ENCODE results near the gene CD300A. TPM values are rescaled to one million over a fixed set of nuclear protein-coding genes. Genes with fewer than 3 reads are reported as not detected.

The CD300A gene
- total and polyA plus RNA-seq, 4 donors = 6.7 to 9.9 (median 8.3) TPM

GRCh38 chr17:74446551-74447500, 19.6 kb upstream of the CD300A start:
- H3K4me1 ChIP-seq (ENCODE audit: control insufficient read depth, insufficient read depth, low read length) = peaks cover 43% of the 10 kb centered on the region
- H3K27ac ChIP-seq (ENCODE audit: low read depth, low read length) = peak overlapping the region; percentile 40
- WGBS (ENCODE audit: insufficient coverage) = 67% methylated on average over 21 of the region's 31 CpGs

GRCh38 chr17:74447628-74448159, 18.7 kb upstream of the CD300A start:
- no peak overlapping the region for H3K27ac ChIP-seq (ENCODE audit: low read depth, low read length)

More at GRCh38 chr17:74446551-74447500, 19.6 kb upstream of the CD300A start:
- no peaks in the 10 kb centered on the region for H3K9me3 ChIP-seq (ENCODE audit: control insufficient read depth, insufficient read depth, low read length)
- H3K4me3 ChIP-seq (ENCODE audit: low read depth, low read length) = no peak overlapping the region
- DNase-seq (ENCODE audit: low read depth in 4 of 6, low spot score in 6 of 6) = no peak
- no peaks in the 10 kb centered on the region for H3K27me3 ChIP-seq (ENCODE audit: control insufficient read depth, insufficient read depth, low read length)
- peaks cover 19% of the 10 kb centered on the region for H3K36me3 ChIP-seq (ENCODE audit: control insufficient read depth, insufficient read depth, low read length)

GRCh38 chr17:74448756-74449155, 17.7 kb upstream of the CD300A start:
- H3K9me3 ChIP-seq (ENCODE audit: control insufficient read depth, insufficient read depth, low read length) = no peaks in the 10 kb centered on the region
- H3K4me3 ChIP-seq (ENCODE audit: low read depth, low read length) = no peak overlapping the region
- H3K4me1 ChIP-seq (ENCODE audit: control insufficient read depth, insufficient read depth, low read length) = peaks cover 48% of the 10 kb centered on the region
- peak overlapping the region; percentile 35 for H3K27ac ChIP-seq (ENCODE audit: low read depth, low read length)
- no peaks in the 10 kb centered on the region for H3K27me3 ChIP-seq (ENCODE audit: control insufficient read depth, insufficient read depth, low read length)
- H3K36me3 ChIP-seq (ENCODE audit: control insufficient read depth, insufficient read depth, low read length) = peaks cover 17% of the 10 kb centered on the region
- 69% methylated on average over 7 of the region's 8 CpGs for WGBS (ENCODE audit: insufficient coverage)
- DNase-seq (ENCODE audit: low read depth in 4 of 6, low spot score in 6 of 6) = no peak

More at GRCh38 chr17:74447628-74448159, 18.7 kb upstream of the CD300A start:
- H3K27me3 ChIP-seq (ENCODE audit: control insufficient read depth, insufficient read depth, low read length) = no peaks in the 10 kb centered on the region
- 88% methylated on average over 11 of the region's 11 CpGs for WGBS (ENCODE audit: insufficient coverage)
- peaks cover 19% of the 10 kb centered on the region for H3K36me3 ChIP-seq (ENCODE audit: control insufficient read depth, insufficient read depth, low read length)
- peaks cover 48% of the 10 kb centered on the region for H3K4me1 ChIP-seq (ENCODE audit: control insufficient read depth, insufficient read depth, low read length)
- no peak overlapping the region for H3K4me3 ChIP-seq (ENCODE audit: low read depth, low read length)
- no peak for DNase-seq (ENCODE audit: low read depth in 4 of 6, low spot score in 6 of 6)
- no peaks in the 10 kb centered on the region for H3K9me3 ChIP-seq (ENCODE audit: control insufficient read depth, insufficient read depth, low read length)

GRCh38 chr17:74449306-74449705, 17.1 kb upstream of the CD300A start:
- WGBS (ENCODE audit: insufficient coverage) = 92% methylated on average over 11 of the region's 11 CpGs
- no peak for DNase-seq (ENCODE audit: low read depth in 4 of 6, low spot score in 6 of 6)
- Histone ChIP-seq H3K9me3 (ENCODE audit: control insufficient read depth, insufficient read depth, low read length) (no peaks in the 10 kb centered on the region), H3K27me3 (ENCODE audit: control insufficient read depth, insufficient read depth, low read length) (no peaks in the 10 kb centered on the region), H3K4me1 (ENCODE audit: control insufficient read depth, insufficient read depth, low read length) (peaks cover 45% of the 10 kb centered on the region), H3K27ac (ENCODE audit: low read depth, low read length) (peak overlapping the region; percentile 47), H3K36me3 (ENCODE audit: control insufficient read depth, insufficient read depth, low read length) (peaks cover 17% of the 10 kb centered on the region), H3K4me3 (ENCODE audit: low read depth, low read length) (no peak overlapping the region)

- 88% methylated on average over 5 of the region's 5 CpGs for WGBS (ENCODE audit: insufficient coverage)
- Histone ChIP-seq H3K4me3 (ENCODE audit: low read depth, low read length) (no peak overlapping the region), H3K27me3 (ENCODE audit: control insufficient read depth, insufficient read depth, low read length) (no peaks in the 10 kb centered on the region), H3K4me1 (ENCODE audit: control insufficient read depth, insufficient read depth, low read length) (peaks cover 45% of the 10 kb centered on the region), H3K27ac (ENCODE audit: low read depth, low read length) (no peak overlapping the region), H3K36me3 (ENCODE audit: control insufficient read depth, insufficient read depth, low read length) (peaks cover 17% of the 10 kb centered on the region), H3K9me3 (ENCODE audit: control insufficient read depth, insufficient read depth, low read length) (no peaks in the 10 kb centered on the region)
- no peak for DNase-seq (ENCODE audit: low read depth in 4 of 6, low spot score in 6 of 6)
These were observed 16.7 kb upstream of the CD300A start for GRCh38 chr17:74449773-74450172.

- Histone ChIP-seq H3K4me1 (ENCODE audit: control insufficient read depth, insufficient read depth, low read length) (peaks cover 49% of the 10 kb centered on the region), H3K36me3 (ENCODE audit: control insufficient read depth, insufficient read depth, low read length) (peaks cover 15% of the 10 kb centered on the region), H3K27me3 (ENCODE audit: control insufficient read depth, insufficient read depth, low read length) (no peaks in the 10 kb centered on the region), H3K27ac (ENCODE audit: low read depth, low read length) (no peak overlapping the region), H3K4me3 (ENCODE audit: low read depth, low read length) (no peak overlapping the region), H3K9me3 (ENCODE audit: control insufficient read depth, insufficient read depth, low read length) (no peaks in the 10 kb centered on the region)
- DNase-seq (ENCODE audit: low read depth in 4 of 6, low spot score in 6 of 6) = no peak
- WGBS (ENCODE audit: insufficient coverage) = 100% methylated on average over 3 of the region's 3 CpGs
These were observed 16.2 kb upstream of the CD300A start for GRCh38 chr17:74450231-74450630.

GRCh38 chr17:74450925-74451403, 15.5 kb upstream of the CD300A start:
- Histone ChIP-seq H3K27me3 (ENCODE audit: control insufficient read depth, insufficient read depth, low read length) (no peaks in the 10 kb centered on the region), H3K27ac (ENCODE audit: low read depth, low read length) (no peak overlapping the region), H3K9me3 (ENCODE audit: control insufficient read depth, insufficient read depth, low read length) (no peaks in the 10 kb centered on the region), H3K4me1 (ENCODE audit: control insufficient read depth, insufficient read depth, low read length) (peaks cover 54% of the 10 kb centered on the region), H3K36me3 (ENCODE audit: control insufficient read depth, insufficient read depth, low read length) (peaks cover 14% of the 10 kb centered on the region), H3K4me3 (ENCODE audit: low read depth, low read length) (no peak overlapping the region)
- DNase-seq (ENCODE audit: low read depth in 4 of 6, low spot score in 6 of 6) = no peak
- WGBS (ENCODE audit: insufficient coverage) = 86% methylated on average over 13 of the region's 13 CpGs

GRCh38 chr17:74451557-74451956, 14.9 kb upstream of the CD300A start:
- WGBS (ENCODE audit: insufficient coverage) = 86% methylated on average over 3 of the region's 6 CpGs
- no peak for DNase-seq (ENCODE audit: low read depth in 4 of 6, low spot score in 6 of 6)
- Histone ChIP-seq H3K36me3 (ENCODE audit: control insufficient read depth, insufficient read depth, low read length) (peaks cover 12% of the 10 kb centered on the region), H3K4me1 (ENCODE audit: control insufficient read depth, insufficient read depth, low read length) (peaks cover 53% of the 10 kb centered on the region), H3K4me3 (ENCODE audit: low read depth, low read length) (no peak overlapping the region), H3K9me3 (ENCODE audit: control insufficient read depth, insufficient read depth, low read length) (no peaks in the 10 kb centered on the region), H3K27me3 (ENCODE audit: control insufficient read depth, insufficient read depth, low read length) (no peaks in the 10 kb centered on the region), H3K27ac (ENCODE audit: low read depth, low read length) (no peak overlapping the region)

- peaks cover 50% of the 10 kb centered on the region for H3K4me1 ChIP-seq (ENCODE audit: control insufficient read depth, insufficient read depth, low read length)
- 47% methylated on average over 16 of the region's 16 CpGs for WGBS (ENCODE audit: insufficient coverage)
- no peak overlapping the region for H3K4me3 ChIP-seq (ENCODE audit: low read depth, low read length)
- H3K27ac ChIP-seq (ENCODE audit: low read depth, low read length) = no peak overlapping the region
- peaks cover 7% of the 10 kb centered on the region for H3K36me3 ChIP-seq (ENCODE audit: control insufficient read depth, insufficient read depth, low read length)
- no peak for DNase-seq (ENCODE audit: low read depth in 4 of 6, low spot score in 6 of 6)
- H3K9me3 ChIP-seq (ENCODE audit: control insufficient read depth, insufficient read depth, low read length) = no peaks in the 10 kb centered on the region
- no peaks in the 10 kb centered on the region for H3K27me3 ChIP-seq (ENCODE audit: control insufficient read depth, insufficient read depth, low read length)
These were observed 14.2 kb upstream of the CD300A start for GRCh38 chr17:74452033-74452840.

Data from spinal cord (tissue), 10 donors.